PFSK-1 (cell line): ENCODE data around the gene SETD1A.

ENCODE experiments used
- FOXP2 ChIP-seq: optimal IDR thresholded peaks from 2 replicates; pipeline ENCODE3; 2011; ENCODE audit warnings: borderline replicate concordance, control low read depth, inconsistent platforms; ENCODE audit not compliant: insufficient read depth; ENCODE audit errors: extremely low read length, extremely low read depth
- POLR2AphosphoS5 ChIP-seq: IDR thresholded peaks from 2 replicates; pipeline ENCODE4 v1.6.1; 2012; ENCODE audit warnings: low read depth, mild to moderate bottlenecking, control low read depth, low read length, moderate library complexity
- SIN3A ChIP-seq: IDR thresholded peaks from 2 replicates; pipeline ENCODE4 v1.6.1; 2012; ENCODE audit warnings: mild to moderate bottlenecking, low read length, moderate library complexity, borderline replicate concordance; ENCODE audit not compliant: insufficient read depth

DNA sequence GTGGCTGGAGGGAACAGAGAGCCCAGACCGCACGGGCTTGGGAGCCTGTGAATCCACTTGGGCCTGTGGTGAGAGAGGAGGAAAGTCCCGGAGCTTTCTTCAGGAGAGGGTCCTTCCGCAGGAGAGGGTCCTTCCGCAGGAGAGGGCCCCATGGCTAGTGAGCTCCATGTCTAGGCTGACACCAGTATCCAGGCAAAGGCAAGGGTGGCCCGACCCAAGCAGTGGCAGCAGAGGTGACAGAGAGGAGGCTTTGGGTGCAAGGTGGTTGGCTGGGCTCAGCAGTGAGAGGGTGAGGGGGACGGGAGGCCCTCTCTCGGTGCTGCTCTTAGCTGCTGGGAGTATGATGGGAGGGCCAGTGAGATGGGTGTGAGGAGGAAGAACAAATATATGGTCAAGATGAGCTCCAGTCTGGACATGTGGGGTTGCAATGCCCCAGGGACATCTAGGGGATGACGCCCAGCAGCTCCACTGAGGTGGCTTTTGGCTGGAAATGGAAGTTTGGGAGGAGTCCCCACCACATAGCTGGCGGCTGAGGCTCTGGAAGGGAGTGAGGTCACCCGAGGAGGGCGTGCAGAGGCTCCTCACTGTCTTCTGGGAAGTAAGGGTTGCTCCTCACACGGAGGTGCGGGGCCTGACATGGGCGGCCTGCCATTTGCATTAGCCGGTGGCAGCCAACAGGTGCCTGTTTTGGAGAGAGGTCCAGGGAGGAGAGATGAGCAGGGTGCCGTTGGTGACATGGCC, 25.2 kb downstream of the SETD1A start:
- TF ChIP-seq POLR2AphosphoS5 (no peak), SIN3A (no peak), FOXP2 (no peak)
